ENCODE measurements around the gene DPH2. TPM values are rescaled to one million over a fixed set of nuclear protein-coding genes. Genes with fewer than 3 reads are reported as not detected.

Gene DPH2
- polyA plus RNA-seq, 3 donors, result 13.0 to 23.6 (median 14.1) TPM

DNA sequence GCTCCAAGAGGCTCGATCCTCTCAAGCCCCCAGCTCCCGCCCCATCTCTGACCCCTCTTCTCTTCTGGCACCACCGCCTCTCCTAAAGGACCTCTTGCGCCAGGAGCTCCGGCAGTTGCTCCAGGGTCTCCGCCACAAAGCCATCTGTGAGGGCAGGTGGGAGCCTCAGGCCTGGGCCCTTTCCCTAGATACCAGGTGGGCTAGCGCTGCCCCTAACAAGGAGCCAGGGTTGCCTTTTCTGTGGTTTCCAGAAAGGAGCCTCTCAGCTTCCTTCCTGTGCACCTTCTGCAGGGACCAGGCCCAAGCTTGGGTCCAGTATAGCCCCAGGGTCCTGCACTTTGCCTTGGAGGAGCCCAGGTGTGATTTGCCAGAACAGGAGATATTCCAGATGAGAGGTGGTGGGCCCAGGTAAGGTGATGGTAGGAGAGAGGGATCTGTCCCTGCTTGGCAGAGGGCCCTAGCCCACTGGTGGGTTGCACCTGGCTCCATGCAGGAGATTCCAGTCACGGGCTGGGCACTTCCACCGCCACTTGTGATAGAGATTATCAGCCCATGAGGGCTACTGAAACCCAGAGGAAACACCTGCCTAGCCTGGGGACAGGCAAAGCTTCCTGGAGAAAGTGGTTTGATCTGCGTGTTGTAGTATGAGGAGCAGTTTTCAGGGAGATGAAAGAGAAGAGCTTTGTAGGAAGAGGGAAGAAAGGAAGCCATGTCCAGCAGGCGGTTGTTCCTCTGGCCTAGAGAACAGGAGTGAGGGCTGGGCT is 22.6 kb downstream of the DPH2 start:
- Mint-ChIP-seq H3K27me3 (ENCODE audit: low read depth in 3 of 3) (peaks cover 2 to 10% (median 6%) of the 10 kb centered on the region in 3 donors), H3K4me3 (peak overlapping the region; percentile 96), H3K36me3 (no peaks in the 10 kb centered on the region), H3K9me3 (no peaks in the 10 kb centered on the region), H3K4me1 (peaks cover 18% of the 10 kb centered on the region), H3K27ac (peak overlapping the region in 3 of 7 donors; percentile 23 to 81 (median 29))
- no peak overlapping the region for H3K27ac ChIP-seq (ENCODE audit: low read depth in 1 of 2, low read length in 2 of 2)
- no peaks in the 10 kb centered on the region for H3K36me3 ChIP-seq (replicated peaks in 1 of 2; ENCODE audit: control insufficient read depth in 1 of 2, insufficient read depth in 2 of 2, low read length in 2 of 2)
- intact Hi-C loops (cut with micrococcal nuclease), result no loop called here
- no peaks in the 10 kb centered on the region for H4K20me1 ChIP-seq (ENCODE audit: insufficient read depth, low read length)
- no peak for DNase-seq
- peak overlapping the region; percentile 93 for H3K4me2 ChIP-seq (replicated peaks; ENCODE audit: extremely low read depth, low read length, poor library complexity, severe bottlenecking)
- TF ChIP-seq, protein P1, sequence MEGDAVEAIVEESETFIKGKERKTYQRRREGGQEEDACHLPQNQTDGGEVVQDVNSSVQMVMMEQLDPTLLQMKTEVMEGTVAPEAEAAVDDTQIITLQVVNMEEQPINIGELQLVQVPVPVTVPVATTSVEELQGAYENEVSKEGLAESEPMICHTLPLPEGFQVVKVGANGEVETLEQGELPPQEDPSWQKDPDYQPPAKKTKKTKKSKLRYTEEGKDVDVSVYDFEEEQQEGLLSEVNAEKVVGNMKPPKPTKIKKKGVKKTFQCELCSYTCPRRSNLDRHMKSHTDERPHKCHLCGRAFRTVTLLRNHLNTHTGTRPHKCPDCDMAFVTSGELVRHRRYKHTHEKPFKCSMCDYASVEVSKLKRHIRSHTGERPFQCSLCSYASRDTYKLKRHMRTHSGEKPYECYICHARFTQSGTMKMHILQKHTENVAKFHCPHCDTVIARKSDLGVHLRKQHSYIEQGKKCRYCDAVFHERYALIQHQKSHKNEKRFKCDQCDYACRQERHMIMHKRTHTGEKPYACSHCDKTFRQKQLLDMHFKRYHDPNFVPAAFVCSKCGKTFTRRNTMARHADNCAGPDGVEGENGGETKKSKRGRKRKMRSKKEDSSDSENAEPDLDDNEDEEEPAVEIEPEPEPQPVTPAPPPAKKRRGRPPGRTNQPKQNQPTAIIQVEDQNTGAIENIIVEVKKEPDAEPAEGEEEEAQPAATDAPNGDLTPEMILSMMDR (IDR thresholded peaks at IDR 0.05), result no peak
- WGBS (ENCODE audit: insufficient coverage), result 62% methylated on average over 8 of the region's 11 CpGs
- no peak overlapping the region for H3K9ac ChIP-seq (ENCODE audit: insufficient read depth, low read length, poor library complexity, severe bottlenecking)
- H3K4me3 ChIP-seq (replicated peaks in 1 of 3; ENCODE audit: low read depth in 2 of 3, low read length in 3 of 3), result peak overlapping the region in 2 of 3 experiments; percentile 67 to 92
- H3K27me3 ChIP-seq (ENCODE audit: control insufficient read depth in 2 of 2, insufficient read depth in 2 of 2, low read length in 2 of 2), result no peaks in the 10 kb centered on the region
- peak overlapping the region; percentile 90 for H2AFZ ChIP-seq (ENCODE audit: insufficient read depth, low read depth, low read length, poor library complexity, severe bottlenecking)
- H3K79me2 ChIP-seq (ENCODE audit: insufficient read depth, low read length), result no peaks in the 10 kb centered on the region
- H3K9me3 ChIP-seq (replicated peaks in 1 of 2; ENCODE audit: control insufficient read depth in 1 of 2, insufficient read depth in 1 of 2, low read length in 2 of 2), result no peaks in the 10 kb centered on the region
- H3K4me1 ChIP-seq (ENCODE audit: control insufficient read depth in 1 of 2, insufficient read depth in 2 of 2, low read length in 2 of 2), result peaks cover 13 to 19% of the 10 kb centered on the region in 2 donors

DNA sequence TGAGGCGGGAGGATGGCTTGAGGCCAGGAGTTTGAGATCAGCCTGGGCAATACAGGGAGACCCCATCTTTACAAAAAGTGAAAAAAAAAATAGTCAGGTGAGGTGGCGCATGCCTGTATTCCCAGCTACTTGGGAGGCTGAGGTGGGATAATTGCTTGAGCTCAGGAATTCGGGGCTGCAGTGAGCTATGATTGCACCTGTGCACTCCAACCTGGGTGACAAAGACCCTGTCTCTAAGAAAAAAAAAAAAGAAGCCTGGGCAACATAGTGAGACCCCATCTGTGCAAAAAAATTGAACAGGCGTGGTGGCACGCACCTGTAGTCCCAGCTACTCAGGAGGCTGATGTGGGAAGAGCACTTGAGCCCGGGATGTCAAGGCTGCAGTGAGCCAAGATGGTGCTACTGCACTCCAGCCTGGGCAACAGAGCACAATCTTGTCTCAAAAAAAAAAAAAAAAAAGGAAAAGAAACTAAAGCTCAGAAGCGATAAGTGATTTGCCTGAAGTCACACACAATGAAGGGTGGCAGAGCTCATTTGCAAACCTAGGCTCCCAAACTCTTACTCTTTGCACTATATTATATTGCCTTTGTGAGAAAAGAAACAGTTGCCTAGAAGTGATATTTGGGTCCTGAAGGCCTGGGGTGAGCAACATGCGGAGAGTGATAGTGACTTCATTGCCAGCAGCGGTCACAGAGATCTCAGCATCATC is 23.6 kb downstream of the DPH2 start:
- H3K27ac ChIP-seq (ENCODE audit: low read depth in 1 of 2, low read length in 2 of 2), result no peak overlapping the region
- H2AFZ ChIP-seq (ENCODE audit: insufficient read depth, low read depth, low read length, poor library complexity, severe bottlenecking), result no peak overlapping the region
- peak overlapping the region in 2 of 7 donors; percentile 11 to 37 for H3K27ac Mint-ChIP-seq

More for the DNA sequence above, 23.6 kb downstream of the DPH2 start:
- Histone ChIP-seq H3K4me3 (replicated peaks in 1 of 3; ENCODE audit: low read depth in 2 of 3, low read length in 3 of 3) (no peak overlapping the region), H4K20me1 (ENCODE audit: insufficient read depth, low read length) (no peaks in the 10 kb centered on the region), H3K4me2 (replicated peaks; ENCODE audit: extremely low read depth, low read length, poor library complexity, severe bottlenecking) (no peak overlapping the region), H3K36me3 (replicated peaks in 1 of 2; ENCODE audit: control insufficient read depth in 1 of 2, insufficient read depth in 2 of 2, low read length in 2 of 2) (no peaks in the 10 kb centered on the region), H3K9me3 (replicated peaks in 1 of 2; ENCODE audit: control insufficient read depth in 1 of 2, insufficient read depth in 1 of 2, low read length in 2 of 2) (no peaks in the 10 kb centered on the region), H3K9ac (ENCODE audit: insufficient read depth, low read length, poor library complexity, severe bottlenecking) (no peak overlapping the region), H3K4me1 (ENCODE audit: control insufficient read depth in 1 of 2, insufficient read depth in 2 of 2, low read length in 2 of 2) (peaks cover 13 to 19% of the 10 kb centered on the region in 2 donors), H3K79me2 (ENCODE audit: insufficient read depth, low read length) (no peaks in the 10 kb centered on the region), H3K27me3 (ENCODE audit: control insufficient read depth in 2 of 2, insufficient read depth in 2 of 2, low read length in 2 of 2) (no peaks in the 10 kb centered on the region)
- TF ChIP-seq, protein P1 (IDR thresholded peaks at IDR 0.05), result no peak
- Mint-ChIP-seq H3K4me3 (no peak overlapping the region), H3K36me3 (no peaks in the 10 kb centered on the region), H3K4me1 (peaks cover 18% of the 10 kb centered on the region), H3K27me3 (ENCODE audit: low read depth in 3 of 3) (peaks cover 2 to 8% (median 7%) of the 10 kb centered on the region in 3 donors), H3K9me3 (no peaks in the 10 kb centered on the region)
- intact Hi-C loops (cut with micrococcal nuclease), result no loop called here
- no peak for DNase-seq
- WGBS (ENCODE audit: insufficient coverage), result 95% methylated on average over 6 of the region's 9 CpGs
